Measurements from ENCODE around the gene IFITM2.
"Not testable (repeated sequence)": the region's sequence is repeated elsewhere in the genome, so short reads cannot be mapped to it uniquely, and the experiment has no call there.

Gene IFITM2

DNA sequence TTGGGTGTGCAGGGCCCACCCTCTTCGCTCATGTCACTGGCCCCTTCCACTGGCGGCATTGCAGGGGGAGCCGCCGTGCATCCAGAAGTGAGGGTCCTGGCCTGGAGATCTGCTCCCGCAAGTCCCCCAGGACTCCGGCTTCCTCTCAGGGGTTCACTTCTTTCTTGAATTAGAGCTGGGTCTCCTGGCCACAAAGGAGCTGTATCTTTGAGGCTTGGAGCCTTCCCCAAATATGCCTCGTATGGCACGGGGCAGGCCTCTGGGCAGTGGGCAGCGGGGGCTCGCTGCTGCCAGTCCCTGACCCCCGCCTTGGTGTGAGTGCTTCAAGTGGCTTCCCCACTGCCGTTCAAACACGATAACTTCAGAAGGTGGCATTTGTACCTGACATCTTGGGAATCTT lies 20.4 kb downstream of the IFITM2 start:
- peaks cover 9% of the 10 kb centered on the region for H3F3A ChIP-seq (ENCODE audit: insufficient read depth, low read length)
- no peaks in the 10 kb centered on the region for H3K79me2 ChIP-seq (ENCODE audit: low read length)
- no peak overlapping the region for H3K27ac ChIP-seq (ENCODE audit: low read length)
- H3K9me2 ChIP-seq (replicated peaks; ENCODE audit: insufficient read depth, low read length): no peaks in the 10 kb centered on the region
- DNase-seq: no peak
- no peaks in the 10 kb centered on the region for H3K36me3 ChIP-seq (replicated peaks; ENCODE audit: insufficient read depth, low read length)
- TF ChIP-seq EZH2phosphoT487 (IDR thresholded peaks at IDR 0.05; ENCODE audit: low read length) (no peak), EZH2 (optimal IDR thresholded peaks at IDR 0.05; ENCODE audit: low read depth, low read length) (no peak)
- TF ChIP-seq, protein P1, sequence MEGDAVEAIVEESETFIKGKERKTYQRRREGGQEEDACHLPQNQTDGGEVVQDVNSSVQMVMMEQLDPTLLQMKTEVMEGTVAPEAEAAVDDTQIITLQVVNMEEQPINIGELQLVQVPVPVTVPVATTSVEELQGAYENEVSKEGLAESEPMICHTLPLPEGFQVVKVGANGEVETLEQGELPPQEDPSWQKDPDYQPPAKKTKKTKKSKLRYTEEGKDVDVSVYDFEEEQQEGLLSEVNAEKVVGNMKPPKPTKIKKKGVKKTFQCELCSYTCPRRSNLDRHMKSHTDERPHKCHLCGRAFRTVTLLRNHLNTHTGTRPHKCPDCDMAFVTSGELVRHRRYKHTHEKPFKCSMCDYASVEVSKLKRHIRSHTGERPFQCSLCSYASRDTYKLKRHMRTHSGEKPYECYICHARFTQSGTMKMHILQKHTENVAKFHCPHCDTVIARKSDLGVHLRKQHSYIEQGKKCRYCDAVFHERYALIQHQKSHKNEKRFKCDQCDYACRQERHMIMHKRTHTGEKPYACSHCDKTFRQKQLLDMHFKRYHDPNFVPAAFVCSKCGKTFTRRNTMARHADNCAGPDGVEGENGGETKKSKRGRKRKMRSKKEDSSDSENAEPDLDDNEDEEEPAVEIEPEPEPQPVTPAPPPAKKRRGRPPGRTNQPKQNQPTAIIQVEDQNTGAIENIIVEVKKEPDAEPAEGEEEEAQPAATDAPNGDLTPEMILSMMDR (IDR thresholded peaks at IDR 0.05; ENCODE audit: low read length): no peak
- H3K9me3 ChIP-seq (replicated peaks; ENCODE audit: insufficient read depth, low read length): no peaks in the 10 kb centered on the region
- no peaks in the 10 kb centered on the region for H4K20me1 ChIP-seq (ENCODE audit: insufficient read depth, low read length)
- no peak overlapping the region for H3K9ac ChIP-seq (ENCODE audit: low read length)
- H3K4me2 ChIP-seq (ENCODE audit: low read depth, low read length): no peak overlapping the region
- H3K27me3 ChIP-seq (replicated peaks; ENCODE audit: insufficient read depth, low read length): peaks cover 84% of the 10 kb centered on the region
- peaks cover 33% of the 10 kb centered on the region for H3K4me1 ChIP-seq (ENCODE audit: low read length)
- H3K4me3 ChIP-seq (ENCODE audit: low read length): no peak overlapping the region
- no peak overlapping the region for H2AFZ ChIP-seq (ENCODE audit: low read length)

DNA sequence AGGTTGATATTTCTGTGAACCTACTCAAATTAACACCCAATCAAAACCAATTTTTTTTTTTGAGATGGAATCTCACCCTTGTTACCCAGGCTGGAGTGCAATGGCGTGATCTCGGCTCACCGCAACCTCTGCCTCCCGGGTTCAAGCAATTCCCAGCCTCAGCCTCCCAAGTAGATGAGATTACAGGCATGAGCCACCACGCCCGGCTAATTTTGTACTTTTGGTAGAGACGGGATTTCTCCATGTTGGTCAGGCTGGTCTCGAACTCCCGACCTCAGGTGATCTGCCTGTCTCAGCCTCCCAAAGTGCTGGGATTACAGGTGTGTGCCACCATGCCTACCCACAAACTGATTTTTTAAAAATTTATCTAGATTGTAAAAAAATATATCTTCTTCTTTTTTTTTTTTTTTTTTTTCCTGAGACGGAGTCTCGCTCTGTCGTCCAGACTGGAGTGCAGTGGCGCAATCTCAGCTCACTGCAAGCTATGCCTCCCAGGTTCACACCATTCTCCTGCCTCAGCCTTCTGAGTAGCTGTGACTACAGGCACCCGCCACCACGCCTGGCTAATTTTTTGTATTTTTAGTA lies 21.0 kb downstream of the IFITM2 start:
- H3K36me3 ChIP-seq (replicated peaks; ENCODE audit: insufficient read depth, low read length); H3K4me2 ChIP-seq (ENCODE audit: low read depth, low read length); H3K9me3 ChIP-seq (replicated peaks; ENCODE audit: insufficient read depth, low read length); H3K79me2 ChIP-seq (ENCODE audit: low read length); DNase-seq; H3K27ac ChIP-seq (ENCODE audit: low read length); H3K9ac ChIP-seq (ENCODE audit: low read length); H3K4me3 ChIP-seq (ENCODE audit: low read length); H4K20me1 ChIP-seq (ENCODE audit: insufficient read depth, low read length); H2AFZ ChIP-seq (ENCODE audit: low read length); H3F3A ChIP-seq (ENCODE audit: insufficient read depth, low read length); H3K9me2 ChIP-seq (replicated peaks; ENCODE audit: insufficient read depth, low read length): not testable (repeated sequence)
- peaks cover 84% of the 10 kb centered on the region for H3K27me3 ChIP-seq (replicated peaks; ENCODE audit: insufficient read depth, low read length)
- peaks cover 37% of the 10 kb centered on the region for H3K4me1 ChIP-seq (ENCODE audit: low read length)

DNA sequence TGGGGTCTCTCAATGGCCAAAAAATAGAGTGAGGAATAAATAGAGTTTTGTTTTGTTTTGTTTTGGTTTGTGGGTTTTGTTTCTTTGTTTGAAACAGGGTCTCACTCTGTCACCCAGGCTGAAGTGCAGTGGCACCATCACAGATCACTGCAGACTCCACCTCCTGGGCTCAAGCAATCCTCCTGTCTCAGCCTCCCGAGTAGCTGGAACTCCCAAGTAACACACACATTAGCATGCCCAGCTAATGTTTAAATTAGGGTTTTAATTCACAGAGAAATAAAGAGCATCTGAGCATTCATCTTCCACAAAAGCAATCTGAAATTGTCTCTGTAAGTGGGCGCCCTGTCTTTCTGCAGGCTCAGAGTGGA lies 22.3 kb downstream of the IFITM2 start:
- Histone ChIP-seq H3K4me1 (ENCODE audit: low read length) (peaks cover 37% of the 10 kb centered on the region), H3K4me2 (ENCODE audit: low read depth, low read length) (no peak overlapping the region), H3K27me3 (replicated peaks; ENCODE audit: insufficient read depth, low read length) (peaks cover 84% of the 10 kb centered on the region), H3F3A (ENCODE audit: insufficient read depth, low read length) (peaks cover 9% of the 10 kb centered on the region), H2AFZ (ENCODE audit: low read length) (no peak overlapping the region), H4K20me1 (ENCODE audit: insufficient read depth, low read length) (no peaks in the 10 kb centered on the region), H3K36me3 (replicated peaks; ENCODE audit: insufficient read depth, low read length) (no peaks in the 10 kb centered on the region), H3K79me2 (ENCODE audit: low read length) (no peaks in the 10 kb centered on the region), H3K4me3 (ENCODE audit: low read length) (no peak overlapping the region), H3K9me3 (replicated peaks; ENCODE audit: insufficient read depth, low read length) (no peaks in the 10 kb centered on the region), H3K9me2 (replicated peaks; ENCODE audit: insufficient read depth, low read length) (no peaks in the 10 kb centered on the region), H3K9ac (ENCODE audit: low read length) (no peak overlapping the region), H3K27ac (ENCODE audit: low read length) (no peak overlapping the region)
- TF ChIP-seq EZH2phosphoT487 (IDR thresholded peaks at IDR 0.05; ENCODE audit: low read length) (no peak), EZH2 (optimal IDR thresholded peaks at IDR 0.05; ENCODE audit: low read depth, low read length) (no peak)
- TF ChIP-seq, protein P1 (IDR thresholded peaks at IDR 0.05; ENCODE audit: low read length): no peak
- no peak for DNase-seq

DNA sequence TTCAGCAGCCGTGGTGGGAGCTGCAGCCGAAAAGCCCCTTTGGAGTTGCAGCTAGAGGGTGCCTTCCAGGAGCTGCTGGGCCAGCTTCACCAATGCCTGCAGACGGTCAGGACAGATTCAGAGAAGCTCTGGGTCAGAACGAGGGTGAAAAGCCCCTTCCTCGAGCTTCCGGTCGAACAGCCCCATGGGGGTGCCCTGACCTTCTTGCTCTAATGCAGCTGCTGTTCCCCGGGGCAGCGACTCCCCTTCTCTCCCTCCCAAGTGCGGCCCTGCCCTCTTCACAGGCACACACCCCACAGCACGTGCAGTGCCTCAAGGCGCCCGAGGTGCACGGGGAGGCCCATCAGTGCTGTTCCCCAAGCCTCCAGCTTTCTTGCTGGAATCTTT lies 22.7 kb downstream of the IFITM2 start:
- peaks cover 37% of the 10 kb centered on the region for H3K4me1 ChIP-seq (ENCODE audit: low read length)
- peaks cover 87% of the 10 kb centered on the region for H3K27me3 ChIP-seq (replicated peaks; ENCODE audit: insufficient read depth, low read length)
- H3K27ac ChIP-seq (ENCODE audit: low read length): no peak overlapping the region
- no peak for TF ChIP-seq EZH2 (optimal IDR thresholded peaks at IDR 0.05; ENCODE audit: low read depth, low read length)
- no peak for TF ChIP-seq EZH2phosphoT487 (IDR thresholded peaks at IDR 0.05; ENCODE audit: low read length)
- TF ChIP-seq, protein P1 (IDR thresholded peaks at IDR 0.05; ENCODE audit: low read length): no peak
- DNase-seq: no peak
- H2AFZ ChIP-seq (ENCODE audit: low read length): no peak overlapping the region
- no peak overlapping the region for H3K4me3 ChIP-seq (ENCODE audit: low read length)
- no peaks in the 10 kb centered on the region for H3K36me3 ChIP-seq (replicated peaks; ENCODE audit: insufficient read depth, low read length)
- no peaks in the 10 kb centered on the region for H3K9me2 ChIP-seq (replicated peaks; ENCODE audit: insufficient read depth, low read length)
- peaks cover 9% of the 10 kb centered on the region for H3F3A ChIP-seq (ENCODE audit: insufficient read depth, low read length)
- no peaks in the 10 kb centered on the region for H4K20me1 ChIP-seq (ENCODE audit: insufficient read depth, low read length)
- H3K79me2 ChIP-seq (ENCODE audit: low read length): no peaks in the 10 kb centered on the region
- no peaks in the 10 kb centered on the region for H3K9me3 ChIP-seq (replicated peaks; ENCODE audit: insufficient read depth, low read length)
- H3K4me2 ChIP-seq (ENCODE audit: low read depth, low read length): peak overlapping the region; percentile 78
- H3K9ac ChIP-seq (ENCODE audit: low read length): no peak overlapping the region

All from MM.1S (cell line).